Uterus (tissue), 2 donors: Measurements from ENCODE around the gene LGALS16.

Experiments used
- POLR2A ChIP-seq, 2 donors: fragments of 450-650 bp; IDR thresholded peaks; one replicate each; pipeline ENCODE4 v1.6.1; 2016; ENCODE audit warnings: antibody characterized with exemption in 2 of 2, mild to moderate bottlenecking in 1 of 2, moderate library complexity in 1 of 2
- TF ChIP-seq, protein P1 (sequence below), 4 experiments: fragments of 200-600 bp in 2 of 4; fragments of 450-650 bp in 2 of 4; sonication (generic) in 2 of 4; IDR thresholded peaks; one replicate each; pipeline ENCODE4 v1.5.1; 2016 to 2019; ENCODE audit warnings: antibody characterized with exemption in 4 of 4, mild to moderate bottlenecking in 2 of 4, moderate library complexity in 1 of 4

GRCh38 chr19:39679791-39680168, 24.1 kb downstream of the LGALS16 start:
- TF ChIP-seq, protein P1, sequence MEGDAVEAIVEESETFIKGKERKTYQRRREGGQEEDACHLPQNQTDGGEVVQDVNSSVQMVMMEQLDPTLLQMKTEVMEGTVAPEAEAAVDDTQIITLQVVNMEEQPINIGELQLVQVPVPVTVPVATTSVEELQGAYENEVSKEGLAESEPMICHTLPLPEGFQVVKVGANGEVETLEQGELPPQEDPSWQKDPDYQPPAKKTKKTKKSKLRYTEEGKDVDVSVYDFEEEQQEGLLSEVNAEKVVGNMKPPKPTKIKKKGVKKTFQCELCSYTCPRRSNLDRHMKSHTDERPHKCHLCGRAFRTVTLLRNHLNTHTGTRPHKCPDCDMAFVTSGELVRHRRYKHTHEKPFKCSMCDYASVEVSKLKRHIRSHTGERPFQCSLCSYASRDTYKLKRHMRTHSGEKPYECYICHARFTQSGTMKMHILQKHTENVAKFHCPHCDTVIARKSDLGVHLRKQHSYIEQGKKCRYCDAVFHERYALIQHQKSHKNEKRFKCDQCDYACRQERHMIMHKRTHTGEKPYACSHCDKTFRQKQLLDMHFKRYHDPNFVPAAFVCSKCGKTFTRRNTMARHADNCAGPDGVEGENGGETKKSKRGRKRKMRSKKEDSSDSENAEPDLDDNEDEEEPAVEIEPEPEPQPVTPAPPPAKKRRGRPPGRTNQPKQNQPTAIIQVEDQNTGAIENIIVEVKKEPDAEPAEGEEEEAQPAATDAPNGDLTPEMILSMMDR (IDR thresholded peaks at IDR 0.05): no peak
- no peak for TF ChIP-seq POLR2A (IDR thresholded peaks at IDR 0.05)
